DOHH2 (cell line): ENCODE measurements around the gene FABP7.

Source experiments
- EZH2phosphoT487 ChIP-seq: fragments of 200-600 bp; sonication (generic); IDR thresholded peaks from 2 replicates; pipeline ENCODE4 v1.6.1; 2017; ENCODE audit warnings: borderline replicate concordance, mild to moderate bottlenecking, antibody characterized with exemption, low read length, moderate library complexity, mixed read lengths
- TF ChIP-seq, protein P1 (sequence below): fragments of 200-600 bp; sonication (generic); IDR thresholded peaks from one replicate; pipeline ENCODE4 v1.5.1; 2014; ENCODE audit warnings: antibody characterized with exemption, mild to moderate bottlenecking, low read depth, low read length; ENCODE audit not compliant: poor library complexity, severe bottlenecking

DNA sequence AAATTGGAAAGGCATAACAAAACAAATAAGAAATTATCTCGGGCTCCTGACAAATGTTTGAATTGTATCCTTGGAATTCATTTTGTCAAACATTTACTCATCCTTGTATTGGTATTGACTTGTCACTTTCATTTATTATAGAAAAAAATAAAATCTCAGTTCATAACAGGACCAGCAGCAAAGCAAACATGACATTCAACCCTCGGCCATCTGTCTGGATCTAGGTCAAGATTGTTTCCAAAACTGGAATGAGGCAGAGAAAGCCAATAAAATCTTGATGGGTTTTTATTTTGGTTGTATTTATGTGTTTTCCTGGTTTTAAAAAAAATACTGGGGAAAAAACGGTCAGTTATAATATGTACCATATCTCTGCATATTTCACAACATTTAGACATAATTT, 42.9 kb upstream of the FABP7 start:
- TF ChIP-seq, protein P1, sequence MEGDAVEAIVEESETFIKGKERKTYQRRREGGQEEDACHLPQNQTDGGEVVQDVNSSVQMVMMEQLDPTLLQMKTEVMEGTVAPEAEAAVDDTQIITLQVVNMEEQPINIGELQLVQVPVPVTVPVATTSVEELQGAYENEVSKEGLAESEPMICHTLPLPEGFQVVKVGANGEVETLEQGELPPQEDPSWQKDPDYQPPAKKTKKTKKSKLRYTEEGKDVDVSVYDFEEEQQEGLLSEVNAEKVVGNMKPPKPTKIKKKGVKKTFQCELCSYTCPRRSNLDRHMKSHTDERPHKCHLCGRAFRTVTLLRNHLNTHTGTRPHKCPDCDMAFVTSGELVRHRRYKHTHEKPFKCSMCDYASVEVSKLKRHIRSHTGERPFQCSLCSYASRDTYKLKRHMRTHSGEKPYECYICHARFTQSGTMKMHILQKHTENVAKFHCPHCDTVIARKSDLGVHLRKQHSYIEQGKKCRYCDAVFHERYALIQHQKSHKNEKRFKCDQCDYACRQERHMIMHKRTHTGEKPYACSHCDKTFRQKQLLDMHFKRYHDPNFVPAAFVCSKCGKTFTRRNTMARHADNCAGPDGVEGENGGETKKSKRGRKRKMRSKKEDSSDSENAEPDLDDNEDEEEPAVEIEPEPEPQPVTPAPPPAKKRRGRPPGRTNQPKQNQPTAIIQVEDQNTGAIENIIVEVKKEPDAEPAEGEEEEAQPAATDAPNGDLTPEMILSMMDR, result no peak
- TF ChIP-seq EZH2phosphoT487, result no peak
